NCI-H2227 treated with DMSO at 0.1 percent for 48 hours (cell line): ENCODE data around the gene SPATA6.
"Not testable (repeated sequence)": the region's sequence is repeated elsewhere in the genome, so short reads cannot be mapped to it uniquely, and the experiment has no call there.

Experiments used
- DNase-seq: peaks from one replicate; lab custom pipeline; 2025; lab: John Stamatoyannopoulos, UW

Gene SPATA6

GRCh38 chr1:48356901-48357300, 115.1 kb downstream of the SPATA6 start:
- no peak for DNase-seq

GRCh38 chr1:48344373-48344772, 127.6 kb downstream of the SPATA6 start:
- DNase-seq: no peak

DNA sequence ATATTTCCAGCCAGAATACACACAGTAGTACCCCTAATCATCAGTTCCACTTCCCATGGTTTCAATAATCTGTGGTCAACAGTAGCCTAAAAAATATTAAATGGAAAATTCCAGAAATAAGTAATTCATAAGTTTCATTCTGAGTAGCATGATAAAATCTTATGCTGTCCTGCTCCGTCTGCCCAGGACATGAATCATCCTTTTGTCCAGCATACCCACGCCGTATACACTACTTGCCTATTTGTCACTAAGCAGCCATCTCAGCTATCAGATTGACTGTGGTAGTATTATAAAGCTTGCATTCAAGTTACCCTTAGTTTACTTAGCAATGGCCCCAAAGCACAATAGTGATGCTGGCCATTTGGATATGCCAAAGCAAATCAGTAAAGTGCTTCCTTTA, 130.8 kb downstream of the SPATA6 start:
- DNase-seq: no peak

- DNase-seq: no peak
Measured at GRCh38 chr1:48338257-48338656, 133.7 kb downstream of the SPATA6 start.

DNA sequence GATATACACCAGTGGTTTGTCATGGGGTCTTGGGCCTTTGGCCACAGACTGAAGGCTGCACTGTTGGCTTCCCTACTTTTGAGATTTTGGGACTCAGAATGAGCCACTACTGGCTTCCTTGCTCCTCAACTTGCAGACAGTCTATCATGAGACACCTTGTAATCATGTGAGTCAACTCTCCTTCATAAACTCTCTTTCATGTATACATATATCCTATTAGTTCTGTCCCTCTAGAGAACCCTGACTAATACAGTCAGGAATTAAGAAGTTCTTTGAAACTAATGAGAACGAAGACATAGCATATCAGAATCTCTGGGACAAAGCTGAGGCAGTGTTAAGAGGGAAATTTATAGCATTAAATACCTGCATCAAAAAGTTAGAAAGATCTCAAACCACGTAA, 138.7 kb downstream of the SPATA6 start:
- no peak for DNase-seq

GRCh38 chr1:48332115-48332514, 139.9 kb downstream of the SPATA6 start:
- DNase-seq: no peak

- DNase-seq: no peak
Measured at GRCh38 chr1:48329905-48330304, 142.1 kb downstream of the SPATA6 start.

- no peak for DNase-seq
Measured at GRCh38 chr1:48329486-48329885, 142.5 kb downstream of the SPATA6 start.

DNA sequence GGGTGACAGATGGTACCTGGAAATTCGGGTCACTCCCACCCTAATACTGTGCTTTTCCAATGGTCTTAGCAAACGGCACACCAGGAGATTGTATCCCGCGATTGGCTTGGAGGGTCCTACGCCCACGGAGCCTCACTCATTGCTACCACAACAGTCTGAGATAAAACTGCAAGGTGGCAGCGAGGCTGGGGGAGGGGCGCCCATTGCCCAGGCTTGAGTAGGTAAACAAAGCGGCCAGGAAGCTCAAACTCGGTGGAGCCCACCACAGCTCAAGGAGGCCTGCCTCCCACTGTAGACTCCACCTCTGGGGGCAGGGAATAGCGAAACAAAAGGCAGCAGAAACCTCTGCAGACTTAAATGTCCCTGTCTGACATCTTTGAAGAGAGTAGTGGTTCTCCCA, 160.2 kb downstream of the SPATA6 start:
- not testable (repeated sequence) for DNase-seq

DNA sequence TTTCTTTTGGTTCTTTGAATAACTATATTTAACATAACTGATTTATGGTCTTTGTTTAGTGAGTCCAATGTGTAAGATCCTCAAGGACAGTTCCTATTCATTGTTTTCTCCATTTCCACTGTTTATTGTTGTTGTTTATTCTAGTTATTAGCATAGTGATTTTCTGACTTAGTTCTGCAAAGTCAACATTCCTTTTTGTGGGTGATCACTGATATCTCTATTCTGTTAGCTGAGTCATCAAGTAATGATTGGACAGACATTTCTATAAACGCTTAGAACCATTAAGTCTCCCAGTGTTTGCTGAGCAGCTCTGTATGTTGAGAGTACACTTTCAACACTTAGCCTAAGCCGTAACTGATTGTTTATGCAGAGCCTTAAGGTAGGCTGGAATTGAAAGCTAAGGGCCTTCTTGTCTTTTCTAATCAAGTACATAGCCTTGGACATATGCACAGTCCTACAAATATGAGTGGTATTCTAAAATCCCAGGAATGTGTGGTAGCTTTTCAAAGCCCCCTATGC, 162.4 kb downstream of the SPATA6 start:
- no peak for DNase-seq

- no peak for DNase-seq
Measured at GRCh38 chr1:48302652-48303051, 169.4 kb downstream of the SPATA6 start.

- DNase-seq: no peak
Measured at GRCh38 chr1:48294656-48295055, 177.3 kb downstream of the SPATA6 start.

DNA sequence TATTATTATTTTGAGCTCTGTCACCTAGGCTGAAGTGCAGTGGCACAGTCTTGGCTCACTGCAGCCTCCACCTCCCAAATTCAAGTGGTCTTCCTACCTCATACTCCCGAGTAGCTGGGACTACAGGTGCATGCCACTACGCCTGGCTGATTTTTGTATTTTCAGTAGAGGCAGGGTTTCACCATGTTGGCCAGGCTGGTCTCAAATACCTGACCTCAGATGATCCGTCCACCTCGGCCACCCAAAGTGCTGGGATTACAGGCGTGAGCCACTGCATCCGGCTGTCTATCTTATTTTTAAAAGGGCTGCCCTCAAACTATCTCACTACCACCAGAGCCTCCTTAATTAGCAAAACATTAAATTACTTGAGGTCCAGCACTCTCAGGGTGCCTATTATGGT, 177.9 kb downstream of the SPATA6 start:
- not testable (repeated sequence) for DNase-seq

DNA sequence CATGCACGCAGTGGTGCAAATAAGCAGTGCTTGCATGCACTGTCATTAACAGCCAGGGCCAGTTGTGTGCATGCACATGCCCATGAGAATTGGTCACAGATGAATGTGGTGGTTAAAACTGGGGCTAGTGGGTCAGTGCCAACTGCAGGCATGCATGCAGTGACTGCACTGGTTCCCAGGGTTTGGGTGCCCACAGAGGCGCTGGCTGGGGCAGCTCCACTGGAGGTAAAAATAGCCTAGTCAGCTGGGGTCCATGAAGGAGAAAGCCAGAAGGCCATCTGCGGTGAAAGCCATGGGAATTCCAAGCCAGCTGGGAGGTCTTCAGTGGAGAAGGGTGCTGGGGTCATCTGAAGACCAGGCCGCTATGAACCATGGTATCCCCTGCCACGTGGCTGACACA, 179.3 kb downstream of the SPATA6 start:
- DNase-seq: no peak

GRCh38 chr1:48291421-48291820, 180.6 kb downstream of the SPATA6 start:
- no peak for DNase-seq

DNA sequence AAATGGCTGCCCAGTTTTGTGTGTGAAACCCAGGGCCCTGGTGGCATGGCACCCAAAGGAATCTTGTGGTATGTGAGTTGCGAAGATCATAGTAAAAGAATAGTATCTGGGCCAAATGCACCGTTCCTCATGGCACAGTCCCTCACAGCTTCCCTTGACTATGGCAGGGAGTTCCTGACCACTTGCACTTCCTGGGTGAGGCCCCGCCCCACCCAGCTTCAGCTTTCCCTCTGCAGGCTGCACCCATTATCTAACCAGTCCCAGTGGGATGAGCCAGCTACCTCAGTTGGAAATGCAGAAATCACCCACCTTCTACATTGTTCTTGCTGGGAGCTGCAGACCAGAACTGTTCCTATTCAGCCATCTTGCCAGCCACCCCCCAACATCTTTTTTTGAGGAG, 186.5 kb downstream of the SPATA6 start:
- DNase-seq: no peak

DNA sequence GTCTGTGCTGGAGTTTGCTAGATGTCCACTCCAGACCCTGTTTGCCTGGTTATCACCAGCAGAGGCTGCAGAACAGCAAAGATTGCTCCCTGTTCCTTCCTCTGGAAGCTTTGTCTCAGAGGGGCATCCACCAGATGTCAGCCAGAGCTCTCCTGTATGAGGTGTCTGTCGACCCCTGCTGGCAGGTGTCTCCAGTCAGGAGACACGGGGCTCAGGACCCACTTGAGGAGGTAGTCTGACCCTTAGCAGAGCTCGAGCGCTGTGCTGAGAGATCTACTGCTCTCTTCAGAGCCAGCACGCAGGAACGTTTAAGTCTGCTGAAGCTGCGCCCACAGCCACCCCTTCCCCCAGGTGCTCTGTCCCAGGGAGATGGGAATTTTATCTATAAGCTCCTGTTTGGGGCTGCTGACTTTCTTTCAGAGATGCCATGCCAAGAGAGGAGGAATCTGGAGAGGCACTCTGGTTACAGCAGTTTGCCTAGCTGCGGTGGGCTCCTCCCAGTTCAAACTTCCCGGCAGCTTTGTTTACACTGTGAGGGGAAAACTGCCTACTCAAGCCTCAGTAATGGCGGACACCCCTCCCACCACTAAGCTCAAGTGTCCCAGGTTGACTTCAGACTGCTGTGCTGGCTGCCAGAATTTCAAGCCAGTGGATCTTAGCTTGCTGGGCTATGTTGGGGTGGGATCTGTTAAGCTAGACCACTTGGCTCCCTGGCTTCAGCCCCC, 187.1 kb downstream of the SPATA6 start:
- DNase-seq: not testable (repeated sequence)

GRCh38 chr1:48282329-48282728, 189.7 kb downstream of the SPATA6 start:
- DNase-seq: not testable (repeated sequence)

- not testable (repeated sequence) for DNase-seq
Measured at GRCh38 chr1:48277437-48277836, 194.6 kb downstream of the SPATA6 start.

GRCh38 chr1:48266576-48266975, 205.4 kb downstream of the SPATA6 start:
- no peak for DNase-seq

GRCh38 chr1:48263041-48263440, 209.0 kb downstream of the SPATA6 start:
- DNase-seq: no peak

- no peak for DNase-seq
Measured at GRCh38 chr1:48261881-48262400, 210.1 kb downstream of the SPATA6 start.

- DNase-seq: no peak
Measured at GRCh38 chr1:48258106-48258505, 213.9 kb downstream of the SPATA6 start.

DNA sequence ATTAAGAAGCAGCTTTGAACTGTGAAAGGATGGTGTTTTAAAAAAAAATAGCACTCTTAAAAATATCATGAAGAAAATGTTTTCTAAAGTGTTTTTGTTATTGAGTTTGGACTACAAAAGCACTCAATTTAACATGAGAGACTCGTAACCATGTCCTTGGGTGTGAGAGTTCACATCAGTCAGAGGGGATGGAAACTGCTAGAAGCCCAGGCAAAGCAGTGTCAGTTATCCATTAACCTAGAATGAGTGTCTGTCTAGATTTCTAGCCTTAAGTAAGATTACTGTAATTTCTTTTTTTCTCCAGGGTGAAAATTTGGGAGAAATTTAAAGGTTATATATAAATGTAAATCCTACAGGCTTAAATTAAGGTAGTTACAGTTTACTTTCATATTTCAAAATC, 217.8 kb downstream of the SPATA6 start:
- no peak for DNase-seq
